Suprapubic skin (tissue), 4 donors: ENCODE results near the gene TECPR2. TPM values are rescaled to one million over a fixed set of nuclear protein-coding genes. Genes with fewer than 3 reads are reported as not detected.
A peak's percentile ranks its signal among the peaks of the same experiment; 100 is the strongest.

Experiments used
- DNase-seq, 2 donors: peaks; one replicate each; pipeline ENCODE4 v3.0.0-alpha.2; 2019; ENCODE audit warnings: low spot score in 2 of 2
- H3K27ac ChIP-seq: fragments of 200-600 bp; sonication (generic); one replicate; pipeline ENCODE4 v1.5.1; 2019
- H3K27me3 ChIP-seq: fragments of 200-600 bp; sonication (generic); one replicate; pipeline ENCODE4 v1.5.1; 2019
- H3K36me3 ChIP-seq: fragments of 200-600 bp; sonication (generic); one replicate; pipeline ENCODE4 v1.5.1; 2019
- H3K4me1 ChIP-seq: fragments of 200-600 bp; sonication (generic); one replicate; pipeline ENCODE4 v1.5.1; 2019
- H3K4me3 ChIP-seq: fragments of 200-600 bp; sonication (generic); one replicate; pipeline ENCODE4 v1.5.1; 2019; ENCODE audit warnings: mild to moderate bottlenecking
- H3K9me3 ChIP-seq: fragments of 200-600 bp; sonication (generic); one replicate; pipeline ENCODE4 v1.5.1; 2019
- CTCF ChIP-seq, 2 donors: fragments of 200-600 bp in 1 of 2; fragments of 450-650 bp in 1 of 2; sonication (generic) in 1 of 2; IDR thresholded peaks; one replicate each; pipeline ENCODE4 v1.5.1; 2016 to 2019; ENCODE audit warnings: antibody characterized with exemption in 2 of 2, mild to moderate bottlenecking in 1 of 2, moderate library complexity in 1 of 2
- EP300 ChIP-seq: sonication (generic); formaldehyde crosslinking; IDR thresholded peaks from one replicate; pipeline ENCODE4 v1.6.1; 2017; ENCODE audit warnings: antibody characterized with exemption
- POLR2A ChIP-seq, 2 donors: fragments of 450-650 bp; IDR thresholded peaks; one replicate each; pipeline ENCODE4 v1.6.1; 2017; ENCODE audit warnings: antibody characterized with exemption in 2 of 2, mild to moderate bottlenecking in 2 of 2, moderate library complexity in 2 of 2
- POLR2AphosphoS5 ChIP-seq, 3 donors: sonication (generic); formaldehyde crosslinking; IDR thresholded peaks; one replicate each; pipeline ENCODE4 v1.6.1; 2017; ENCODE audit warnings: antibody characterized with exemption in 3 of 3
- WGBS: methylation state at CpG from one replicate; pipeline ENCODE4 v1.1.5; 2018; 5-methylcytosine and 5-hydroxymethylcytosine counted together
- total RNA-seq, 4 donors: library from RNA; depleted of rRNA; stranded (reverse); fragments of >200 nt; gene quantifications; one replicate each; pipeline ENCODE4 v1.1.0, GENCODE V29; 2016

TECPR2 gene
- total RNA-seq, 4 donors from 2014 or later, result 12.1 to 22.6 (median 16.8) TPM

GRCh38 chr14:102418169-102418852 is 55.6 kb downstream of the TECPR2 start:
- no peaks in the 10 kb centered on the region for H3K4me1 ChIP-seq
- H3K4me3 ChIP-seq, result no peak overlapping the region
- TF ChIP-seq POLR2A (IDR thresholded peaks at IDR 0.05) (no peak), EP300 (no peak), CTCF (IDR thresholded peaks at IDR 0.05) (no peak), POLR2AphosphoS5 (IDR thresholded peaks at IDR 0.05) (no peak)
- no peak for DNase-seq
- no peaks in the 10 kb centered on the region for H3K27me3 ChIP-seq
- H3K27ac ChIP-seq, result no peak overlapping the region
- peaks cover 15% of the 10 kb centered on the region for H3K36me3 ChIP-seq
- no peaks in the 10 kb centered on the region for H3K9me3 ChIP-seq
- 84% methylated on average over 14 of the region's 14 CpGs for WGBS

- Histone ChIP-seq H3K27ac (no peak overlapping the region), H3K4me1 (no peaks in the 10 kb centered on the region), H3K27me3 (no peaks in the 10 kb centered on the region), H3K9me3 (no peaks in the 10 kb centered on the region), H3K36me3 (peaks cover 15% of the 10 kb centered on the region), H3K4me3 (no peak overlapping the region)
- TF ChIP-seq CTCF (IDR thresholded peaks at IDR 0.05), result no peak
- TF ChIP-seq POLR2AphosphoS5 (IDR thresholded peaks at IDR 0.05), result no peak
- no peak for TF ChIP-seq POLR2A (IDR thresholded peaks at IDR 0.05)
- TF ChIP-seq EP300, result no peak
- no peak for DNase-seq
- 96% methylated on average over 14 of the region's 14 CpGs for WGBS
These were observed 56.1 kb downstream of the TECPR2 start for GRCh38 chr14:102418853-102419240.

DNA sequence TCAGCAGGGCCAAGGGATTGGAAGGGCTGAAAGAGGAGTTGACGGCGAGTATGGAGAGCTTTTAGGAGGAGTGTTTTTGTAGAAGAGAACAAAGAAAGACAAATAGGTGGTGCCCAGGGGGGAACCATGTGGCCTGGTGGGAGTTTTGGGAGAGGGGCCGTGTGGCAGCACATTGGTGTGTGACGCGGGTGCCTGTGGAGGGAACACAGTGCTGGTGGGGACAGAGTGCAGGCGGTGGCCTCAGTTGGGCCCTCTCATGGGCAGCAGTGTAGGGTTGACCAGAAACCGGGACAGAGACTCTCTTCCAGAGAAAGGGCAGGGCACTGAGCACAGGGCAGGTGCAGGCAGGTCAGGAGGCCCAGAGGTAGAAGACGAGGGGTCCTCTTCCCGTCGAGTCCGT is 56.5 kb downstream of the TECPR2 start:
- DNase-seq, result no peak
- H3K4me1 ChIP-seq, result no peaks in the 10 kb centered on the region
- WGBS, result 93% methylated on average over 11 of the region's 11 CpGs
- no peak overlapping the region for H3K27ac ChIP-seq
- H3K4me3 ChIP-seq, result no peak overlapping the region
- peaks cover 13% of the 10 kb centered on the region for H3K36me3 ChIP-seq
- no peaks in the 10 kb centered on the region for H3K27me3 ChIP-seq
- no peak for TF ChIP-seq POLR2AphosphoS5 (IDR thresholded peaks at IDR 0.05)
- no peak for TF ChIP-seq CTCF (IDR thresholded peaks at IDR 0.05)
- no peak for TF ChIP-seq POLR2A (IDR thresholded peaks at IDR 0.05)
- no peak for TF ChIP-seq EP300
- no peaks in the 10 kb centered on the region for H3K9me3 ChIP-seq

DNA sequence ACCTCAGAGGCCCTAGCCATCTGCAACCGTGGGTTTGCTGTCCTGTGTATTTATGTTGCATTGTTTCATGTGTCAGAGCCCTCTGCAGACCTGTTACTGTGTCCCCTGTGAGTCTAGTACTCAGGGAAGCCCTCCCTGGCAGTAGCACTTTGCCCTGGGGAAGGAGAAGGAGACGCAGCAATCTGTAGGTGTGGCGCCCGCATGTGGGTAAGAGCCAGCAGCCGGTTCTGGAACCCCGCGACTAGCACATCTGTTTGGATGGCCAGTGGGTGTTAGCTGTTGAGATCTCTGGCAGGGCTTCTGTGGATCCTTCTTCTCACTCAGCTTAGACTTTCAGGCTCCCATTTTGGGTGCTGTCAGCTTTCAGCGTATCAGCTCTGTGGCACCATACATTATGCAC is 57.0 kb downstream of the TECPR2 start:
- 72% methylated on average over 7 of the region's 8 CpGs for WGBS
- Histone ChIP-seq H3K4me3 (no peak overlapping the region), H3K27me3 (no peaks in the 10 kb centered on the region), H3K9me3 (no peaks in the 10 kb centered on the region), H3K4me1 (no peaks in the 10 kb centered on the region), H3K27ac (no peak overlapping the region), H3K36me3 (peaks cover 9% of the 10 kb centered on the region)
- no peak for DNase-seq
- TF ChIP-seq POLR2AphosphoS5 (IDR thresholded peaks at IDR 0.05), result no peak
- TF ChIP-seq CTCF (IDR thresholded peaks at IDR 0.05), result no peak
- no peak for TF ChIP-seq POLR2A (IDR thresholded peaks at IDR 0.05)
- TF ChIP-seq EP300, result no peak

DNA sequence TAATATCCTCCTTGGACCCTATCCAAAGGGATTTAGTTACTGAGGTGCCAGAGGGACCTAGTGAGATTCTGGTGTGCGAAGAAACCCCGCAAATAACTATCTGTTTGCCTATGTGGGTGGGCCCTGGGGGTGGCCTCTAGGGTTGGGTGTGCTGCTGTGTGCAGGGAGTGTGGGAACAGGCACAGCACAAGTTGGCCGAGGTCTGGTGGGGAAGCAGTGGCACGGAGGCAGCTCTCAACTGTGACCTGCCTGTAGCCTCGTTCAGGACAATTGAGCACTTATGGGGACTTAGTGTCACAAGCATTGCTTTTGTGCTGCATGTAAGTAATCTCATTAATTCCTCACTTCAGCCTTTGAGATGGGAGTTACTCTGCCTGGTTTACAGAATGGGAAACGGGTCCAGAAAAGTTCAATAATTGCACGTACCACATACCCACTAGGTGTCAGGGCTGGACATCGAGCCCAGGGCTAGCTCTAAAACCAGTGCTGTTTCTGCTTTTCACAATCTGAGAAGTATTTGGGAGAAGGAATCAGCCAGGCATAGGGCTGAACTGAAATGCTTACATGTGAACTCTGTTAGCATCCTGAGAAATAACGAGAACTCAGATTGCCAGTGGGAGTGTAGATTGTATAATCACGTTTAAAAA is 58.8 kb downstream of the TECPR2 start:
- TF ChIP-seq EP300, result no peak
- TF ChIP-seq POLR2AphosphoS5 (IDR thresholded peaks at IDR 0.05), result no peak
- TF ChIP-seq CTCF (IDR thresholded peaks at IDR 0.05), result no peak
- TF ChIP-seq POLR2A (IDR thresholded peaks at IDR 0.05), result no peak
- 83% methylated on average over 10 of the region's 10 CpGs for WGBS
- peak in 1 of 2 donors; percentile 42 for DNase-seq
- no peaks in the 10 kb centered on the region for H3K36me3 ChIP-seq
- no peaks in the 10 kb centered on the region for H3K27me3 ChIP-seq
- H3K4me1 ChIP-seq, result no peaks in the 10 kb centered on the region
- H3K4me3 ChIP-seq, result no peak overlapping the region
- H3K27ac ChIP-seq, result no peak overlapping the region
- H3K9me3 ChIP-seq, result no peaks in the 10 kb centered on the region
